Measurements from ENCODE around the gene GSTM2. TPM values are rescaled to one million over a fixed set of nuclear protein-coding genes. Genes with fewer than 3 reads are reported as not detected.

GSTM2 gene
- total and polyA plus RNA-seq, 10 donors: 26.2 to 100 (median 52.3) TPM

GRCh38 chr1:109716121-109716520 lies 48.3 kb downstream of the GSTM2 start:
- intact Hi-C loops (cut with DNase I; ENCODE audit: low total_unique reads): no loop called here
- Histone ChIP-seq H3K27me3 (replicated peaks in 1 of 7) (peaks cover 0 to 10% (median 0%) of the 10 kb centered on the region in 7 donors), H3K9me3 (no peaks in the 10 kb centered on the region), H3K27ac (no peak overlapping the region), H3K4me3 (no peak overlapping the region), H3K36me3 (no peaks in the 10 kb centered on the region), H3K4me1 (no peaks in the 10 kb centered on the region)
- WGBS, 5 donors: 84 to 93% (median 86%) methylated on average over 3 of the region's 3 CpGs
- no peak for DNase-seq
- TF ChIP-seq POLR2AphosphoS5 (IDR thresholded peaks at IDR 0.05): no peak
- TF ChIP-seq POLR2A (IDR thresholded peaks at IDR 0.05): no peak
- no peak for TF ChIP-seq CTCF (IDR thresholded peaks at IDR 0.05 in 8 of 11, conservative IDR thresholded peaks at IDR 0.05 in 3 of 11)

GRCh38 chr1:109716570-109717090 lies 48.8 kb downstream of the GSTM2 start:
- H3K4me1 ChIP-seq: no peaks in the 10 kb centered on the region
- H3K9me3 ChIP-seq: no peaks in the 10 kb centered on the region
- DNase-seq: no peak
- intact Hi-C loops (cut with DNase I; ENCODE audit: low total_unique reads): no loop called here
- peaks cover 0 to 10% (median 0%) of the 10 kb centered on the region in 7 donors for H3K27me3 ChIP-seq (replicated peaks in 1 of 7)
- TF ChIP-seq POLR2AphosphoS5 (IDR thresholded peaks at IDR 0.05) (no peak), POLR2A (IDR thresholded peaks at IDR 0.05) (no peak)
- 64 to 90% (median 69%) methylated on average over 3 of the region's 3 CpGs for WGBS, 5 donors
- H3K4me3 ChIP-seq: no peak overlapping the region
- no peaks in the 10 kb centered on the region for H3K36me3 ChIP-seq
- no peak overlapping the region for H3K27ac ChIP-seq

GRCh38 chr1:109717729-109718128 lies 49.9 kb downstream of the GSTM2 start:
- no peak overlapping the region for H3K4me3 ChIP-seq
- H3K9me3 ChIP-seq: no peaks in the 10 kb centered on the region
- intact Hi-C loops (cut with DNase I; ENCODE audit: low total_unique reads): no loop called here
- H3K27ac ChIP-seq: no peak overlapping the region
- DNase-seq: no peak
- no peaks in the 10 kb centered on the region for H3K36me3 ChIP-seq
- WGBS, 5 donors: 84 to 96% (median 87%) methylated on average over 5 of the region's 5 CpGs
- peaks cover 0 to under 1% (median 0%) of the 10 kb centered on the region in 7 donors for H3K27me3 ChIP-seq (replicated peaks in 1 of 7)
- no peak for TF ChIP-seq CTCF (IDR thresholded peaks at IDR 0.05 in 8 of 11, conservative IDR thresholded peaks at IDR 0.05 in 3 of 11)
- no peaks in the 10 kb centered on the region for H3K4me1 ChIP-seq

GRCh38 chr1:109718495-109718894 lies 50.6 kb downstream of the GSTM2 start:
- 85 to 96% (median 91%) methylated on average over 2 of the region's 2 CpGs for WGBS, 5 donors
- no peaks in the 10 kb centered on the region for H3K27me3 ChIP-seq (replicated peaks in 1 of 7)
- no peaks in the 10 kb centered on the region for H3K9me3 ChIP-seq
- no peaks in the 10 kb centered on the region for H3K36me3 ChIP-seq
- H3K27ac ChIP-seq: no peak overlapping the region
- TF ChIP-seq CTCF (IDR thresholded peaks at IDR 0.05 in 8 of 11, conservative IDR thresholded peaks at IDR 0.05 in 3 of 11) (no peak), POLR2A (IDR thresholded peaks at IDR 0.05) (no peak), POLR2AphosphoS5 (IDR thresholded peaks at IDR 0.05) (no peak)
- no peak overlapping the region for H3K4me3 ChIP-seq
- DNase-seq: no peak
- intact Hi-C loops (cut with DNase I; ENCODE audit: low total_unique reads): no loop called here
- H3K4me1 ChIP-seq: no peaks in the 10 kb centered on the region

Data from spleen (tissue), 11 donors.